Endothelial cell (in vitro differentiated cells): ENCODE measurements around the gene IL33. TPM values are rescaled to one million over a fixed set of nuclear protein-coding genes. Genes with fewer than 3 reads are reported as not detected.

ENCODE experiments used
- DNase-seq: peaks from one replicate; pipeline ENCODE4 v3.0.0; 2021; ENCODE audit warnings: low spot score
- H3K27ac Mint-ChIP-seq: one replicate; pipeline ENCODE4 v1.8.0; 2021; ENCODE audit warnings: mixed read lengths, inconsistent platforms; ENCODE audit not compliant: unreplicated experiment
- H3K27me3 Mint-ChIP-seq: one replicate; pipeline ENCODE4 v1.8.0; 2021; ENCODE audit warnings: mild to moderate bottlenecking, moderate library complexity, mixed read lengths, inconsistent platforms; ENCODE audit not compliant: unreplicated experiment
- H3K36me3 Mint-ChIP-seq: one replicate; pipeline ENCODE4 v1.8.0; 2021; ENCODE audit warnings: mild to moderate bottlenecking, low read depth, mixed read lengths, inconsistent platforms; ENCODE audit not compliant: unreplicated experiment
- H3K4me1 Mint-ChIP-seq: one replicate; pipeline ENCODE4 v1.8.0; 2021; ENCODE audit warnings: mild to moderate bottlenecking, mixed read lengths, inconsistent platforms; ENCODE audit not compliant: unreplicated experiment
- H3K4me3 Mint-ChIP-seq: one replicate; pipeline ENCODE4 v1.8.0; 2021; ENCODE audit warnings: mild to moderate bottlenecking, mixed read lengths, inconsistent platforms; ENCODE audit not compliant: unreplicated experiment
- H3K9me3 Mint-ChIP-seq: one replicate; pipeline ENCODE4 v1.8.0; 2021; ENCODE audit warnings: mixed read lengths, inconsistent platforms; ENCODE audit not compliant: unreplicated experiment
- total RNA-seq: library from RNA; stranded (reverse); fragmentation: NEBNext Ultra II Directional; extraction: Animal tissue kit (Norgen Biotek cat#: 25700); gene quantifications from one replicate; pipeline ENCODE4 v1.2.1, GENCODE V29; 2021; ENCODE audit not compliant: unreplicated experiment
- TF ChIP-seq, protein P1 (sequence below): fragments of 200-600 bp; sonication (generic); IDR thresholded peaks from one replicate; pipeline ENCODE4 v1.5.0; 2021; ENCODE audit warnings: antibody characterized with exemption; ENCODE audit not compliant: unreplicated experiment

IL33 gene
- total RNA-seq, 1 donor from 2014 or later: 0.31 TPM

DNA sequence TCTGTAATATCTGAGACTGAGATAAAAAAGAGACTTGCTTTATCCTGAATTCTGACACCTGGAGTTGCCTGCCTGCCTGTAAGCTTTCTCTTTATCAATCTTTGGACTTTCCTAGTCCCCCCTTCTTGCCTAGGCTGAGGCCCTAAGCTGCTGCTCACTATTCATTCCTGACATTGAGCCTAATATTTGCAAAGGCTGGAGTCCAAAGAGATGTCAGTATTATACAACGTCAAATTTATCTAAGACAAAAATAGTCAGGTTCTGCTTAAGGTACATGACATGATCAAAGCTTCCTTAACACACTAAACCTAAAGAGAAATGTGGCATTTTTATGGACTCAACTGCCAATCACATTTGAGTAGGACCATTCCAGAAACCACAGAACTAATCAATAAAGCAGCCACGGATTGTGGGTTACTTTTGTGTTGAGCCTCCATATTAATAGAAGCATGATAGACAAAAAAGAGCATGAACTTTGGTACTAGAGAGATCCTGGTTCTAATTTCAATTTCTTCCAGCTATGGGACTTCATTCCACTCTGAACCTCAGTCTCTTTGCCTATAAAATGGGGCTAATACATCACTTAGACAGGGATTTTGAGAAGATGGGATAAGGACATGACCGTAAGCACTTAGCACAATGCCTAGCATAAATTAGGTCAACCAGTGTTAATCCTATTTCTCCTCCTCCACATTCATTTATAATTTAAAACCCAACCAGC, 56.1 kb downstream of the IL33 start:
- no peaks in the 10 kb centered on the region for H3K4me1 Mint-ChIP-seq
- H3K9me3 Mint-ChIP-seq: no peaks in the 10 kb centered on the region
- DNase-seq: no peak
- no peak overlapping the region for H3K4me3 Mint-ChIP-seq
- H3K27me3 Mint-ChIP-seq: no peaks in the 10 kb centered on the region
- H3K27ac Mint-ChIP-seq: no peak overlapping the region
- TF ChIP-seq, protein P1, sequence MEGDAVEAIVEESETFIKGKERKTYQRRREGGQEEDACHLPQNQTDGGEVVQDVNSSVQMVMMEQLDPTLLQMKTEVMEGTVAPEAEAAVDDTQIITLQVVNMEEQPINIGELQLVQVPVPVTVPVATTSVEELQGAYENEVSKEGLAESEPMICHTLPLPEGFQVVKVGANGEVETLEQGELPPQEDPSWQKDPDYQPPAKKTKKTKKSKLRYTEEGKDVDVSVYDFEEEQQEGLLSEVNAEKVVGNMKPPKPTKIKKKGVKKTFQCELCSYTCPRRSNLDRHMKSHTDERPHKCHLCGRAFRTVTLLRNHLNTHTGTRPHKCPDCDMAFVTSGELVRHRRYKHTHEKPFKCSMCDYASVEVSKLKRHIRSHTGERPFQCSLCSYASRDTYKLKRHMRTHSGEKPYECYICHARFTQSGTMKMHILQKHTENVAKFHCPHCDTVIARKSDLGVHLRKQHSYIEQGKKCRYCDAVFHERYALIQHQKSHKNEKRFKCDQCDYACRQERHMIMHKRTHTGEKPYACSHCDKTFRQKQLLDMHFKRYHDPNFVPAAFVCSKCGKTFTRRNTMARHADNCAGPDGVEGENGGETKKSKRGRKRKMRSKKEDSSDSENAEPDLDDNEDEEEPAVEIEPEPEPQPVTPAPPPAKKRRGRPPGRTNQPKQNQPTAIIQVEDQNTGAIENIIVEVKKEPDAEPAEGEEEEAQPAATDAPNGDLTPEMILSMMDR: no peak
- H3K36me3 Mint-ChIP-seq: no peaks in the 10 kb centered on the region

DNA sequence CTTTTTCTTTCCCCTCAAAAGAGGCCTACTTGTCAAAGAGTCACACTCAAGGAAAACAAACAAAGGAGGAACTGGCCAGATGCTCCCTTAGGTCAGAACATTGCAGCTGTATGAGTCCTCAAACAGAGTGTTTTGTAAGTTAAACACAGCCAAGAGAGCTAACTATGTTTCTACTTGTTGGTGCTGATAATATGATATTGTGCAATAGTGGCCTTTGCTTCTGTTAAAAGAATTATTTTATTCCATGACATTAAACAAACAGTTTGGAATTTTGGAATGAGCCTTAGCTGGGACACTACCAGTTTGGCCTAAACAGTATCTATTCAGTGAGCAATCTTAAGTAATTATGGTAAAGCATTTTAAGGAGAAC, 56.6 kb downstream of the IL33 start:
- Mint-ChIP-seq H3K4me1 (no peaks in the 10 kb centered on the region), H3K9me3 (no peaks in the 10 kb centered on the region), H3K36me3 (no peaks in the 10 kb centered on the region), H3K27me3 (no peaks in the 10 kb centered on the region), H3K27ac (no peak overlapping the region), H3K4me3 (no peak overlapping the region)
- TF ChIP-seq, protein P1: no peak
- DNase-seq: no peak

DNA sequence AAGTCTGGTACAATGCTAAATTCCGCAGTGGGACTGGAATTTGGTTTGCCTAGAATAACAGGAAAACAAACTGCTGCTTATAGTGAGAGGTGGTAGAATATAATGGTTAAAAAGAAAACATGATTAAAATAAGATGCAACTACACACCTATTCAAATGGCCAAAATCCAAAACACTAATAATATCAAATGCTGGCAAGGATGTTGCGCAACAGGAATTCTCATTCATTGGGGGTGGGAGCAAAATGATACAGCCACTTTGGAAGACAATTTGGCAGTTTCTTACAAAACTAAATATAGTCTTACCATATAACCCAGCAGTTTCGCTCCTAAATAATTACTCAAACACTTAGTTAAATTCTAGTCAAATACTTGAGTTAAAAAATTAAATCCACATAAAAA, 61.8 kb downstream of the IL33 start:
- H3K4me3 Mint-ChIP-seq: no peak overlapping the region
- no peak for DNase-seq
- H3K9me3 Mint-ChIP-seq: no peaks in the 10 kb centered on the region
- TF ChIP-seq, protein P1: no peak
- no peaks in the 10 kb centered on the region for H3K36me3 Mint-ChIP-seq
- no peaks in the 10 kb centered on the region for H3K4me1 Mint-ChIP-seq
- H3K27me3 Mint-ChIP-seq: no peaks in the 10 kb centered on the region
- no peak overlapping the region for H3K27ac Mint-ChIP-seq

DNA sequence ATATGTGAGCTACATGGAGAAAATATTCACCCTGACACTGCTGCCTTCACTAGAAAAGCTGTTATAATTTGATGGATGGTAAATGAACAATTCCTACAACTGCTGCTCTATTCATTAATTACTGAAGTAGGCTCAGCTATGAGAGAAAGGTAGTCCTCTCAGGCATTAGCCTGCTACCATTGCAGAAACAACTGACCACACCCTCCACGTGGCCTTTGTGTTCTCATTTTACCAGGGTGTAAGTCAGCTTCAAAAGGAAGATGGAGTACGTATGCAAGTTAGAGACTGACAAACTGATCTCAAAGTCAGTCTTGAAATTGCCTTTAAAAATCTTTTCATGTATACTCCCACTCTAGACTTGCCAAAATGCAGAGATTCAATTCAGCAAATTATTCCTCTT, 86.3 kb downstream of the IL33 start:
- TF ChIP-seq, protein P1: no peak
- H3K4me3 Mint-ChIP-seq: no peak overlapping the region
- no peaks in the 10 kb centered on the region for H3K9me3 Mint-ChIP-seq
- no peaks in the 10 kb centered on the region for H3K36me3 Mint-ChIP-seq
- H3K27ac Mint-ChIP-seq: no peak overlapping the region
- DNase-seq: no peak
- H3K27me3 Mint-ChIP-seq: no peaks in the 10 kb centered on the region
- H3K4me1 Mint-ChIP-seq: peaks cover 6% of the 10 kb centered on the region

DNA sequence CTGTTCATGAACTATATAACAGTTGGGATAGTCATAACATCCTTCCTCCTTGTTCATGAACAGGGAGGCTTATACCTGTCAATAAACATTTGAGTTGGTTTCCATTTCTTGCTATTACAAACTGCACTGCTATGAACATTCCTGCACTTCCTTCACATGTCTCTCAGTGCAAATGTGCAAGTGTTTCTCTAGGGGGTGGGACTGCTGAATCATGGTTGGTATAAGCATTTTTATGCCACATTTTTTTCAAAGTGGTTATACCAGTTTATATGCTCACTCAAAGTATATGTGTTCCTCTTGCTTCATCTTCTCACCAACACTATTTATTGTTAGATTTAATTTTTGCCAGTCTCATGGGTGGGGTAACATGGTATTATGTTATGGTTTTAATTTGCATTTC, 86.8 kb downstream of the IL33 start:
- Mint-ChIP-seq H3K27ac (no peak overlapping the region), H3K4me1 (peaks cover 6% of the 10 kb centered on the region), H3K27me3 (no peaks in the 10 kb centered on the region), H3K4me3 (no peak overlapping the region), H3K36me3 (no peaks in the 10 kb centered on the region), H3K9me3 (no peaks in the 10 kb centered on the region)
- no peak for DNase-seq
- TF ChIP-seq, protein P1: no peak
